ENCODE measurements around the gene ITGA1. TPM values are rescaled to one million over a fixed set of nuclear protein-coding genes. Genes with fewer than 3 reads are reported as not detected.
"Not testable (repeated sequence)": the region's sequence is repeated elsewhere in the genome, so short reads cannot be mapped to it uniquely, and the experiment has no call there.

ITGA1 gene
- total RNA-seq, 1 experiment from 2014 or later = 4.0 TPM

DNA sequence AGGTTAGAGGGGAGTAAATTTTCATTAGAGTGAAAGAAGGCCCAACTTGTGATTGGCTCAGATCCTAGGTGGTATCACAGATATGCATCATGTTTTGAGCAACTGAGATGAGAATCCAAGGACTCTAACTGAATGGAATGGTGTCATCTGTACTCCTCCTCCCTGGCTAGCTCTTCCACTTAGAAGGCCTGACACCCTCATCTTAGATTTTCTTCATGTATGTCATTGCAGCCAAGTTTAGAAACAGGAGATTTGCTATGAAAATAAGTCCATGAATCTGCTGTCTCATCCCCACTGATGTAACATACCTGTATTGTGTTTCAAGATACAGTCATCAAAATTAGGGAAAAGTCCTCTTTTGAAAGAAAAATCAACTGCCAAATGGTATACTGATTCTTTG is 54.4 kb downstream of the ITGA1 start:
- no peaks in the 10 kb centered on the region for H4K20me1 ChIP-seq (ENCODE audit: insufficient read depth)
- H3K36me3 ChIP-seq (ENCODE audit: low read depth) = no peaks in the 10 kb centered on the region
- H3K9me3 ChIP-seq (ENCODE audit: insufficient read depth, low read depth) = no peaks in the 10 kb centered on the region
- no peaks in the 10 kb centered on the region for H3K79me2 ChIP-seq (ENCODE audit: low read depth)
- no peak overlapping the region for H3K4me3 ChIP-seq
- H3K4me1 ChIP-seq (replicated peaks; ENCODE audit: insufficient read depth) = no peaks in the 10 kb centered on the region
- H3K27ac ChIP-seq = no peak overlapping the region
- H2AFZ ChIP-seq = no peak overlapping the region
- TF ChIP-seq, protein P1, sequence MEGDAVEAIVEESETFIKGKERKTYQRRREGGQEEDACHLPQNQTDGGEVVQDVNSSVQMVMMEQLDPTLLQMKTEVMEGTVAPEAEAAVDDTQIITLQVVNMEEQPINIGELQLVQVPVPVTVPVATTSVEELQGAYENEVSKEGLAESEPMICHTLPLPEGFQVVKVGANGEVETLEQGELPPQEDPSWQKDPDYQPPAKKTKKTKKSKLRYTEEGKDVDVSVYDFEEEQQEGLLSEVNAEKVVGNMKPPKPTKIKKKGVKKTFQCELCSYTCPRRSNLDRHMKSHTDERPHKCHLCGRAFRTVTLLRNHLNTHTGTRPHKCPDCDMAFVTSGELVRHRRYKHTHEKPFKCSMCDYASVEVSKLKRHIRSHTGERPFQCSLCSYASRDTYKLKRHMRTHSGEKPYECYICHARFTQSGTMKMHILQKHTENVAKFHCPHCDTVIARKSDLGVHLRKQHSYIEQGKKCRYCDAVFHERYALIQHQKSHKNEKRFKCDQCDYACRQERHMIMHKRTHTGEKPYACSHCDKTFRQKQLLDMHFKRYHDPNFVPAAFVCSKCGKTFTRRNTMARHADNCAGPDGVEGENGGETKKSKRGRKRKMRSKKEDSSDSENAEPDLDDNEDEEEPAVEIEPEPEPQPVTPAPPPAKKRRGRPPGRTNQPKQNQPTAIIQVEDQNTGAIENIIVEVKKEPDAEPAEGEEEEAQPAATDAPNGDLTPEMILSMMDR (conservative IDR thresholded peaks at IDR 0.05) = no peak
- TF ChIP-seq EZH2 (IDR thresholded peaks at IDR 0.05; ENCODE audit: low read depth) = no peak
- DNase-seq = no peak
- H3F3A ChIP-seq (ENCODE audit: insufficient read depth, low read depth) = no peaks in the 10 kb centered on the region
- ChIA-PET CTCF (no interaction called here), POLR2A (ENCODE audit: unreplicated experiment) (no interaction called here)
- no TSS peak for BruUV-seq (replicated peaks)
- H3K27me3 ChIP-seq (ENCODE audit: insufficient read depth, low read depth) = no peaks in the 10 kb centered on the region
- H3K9me2 ChIP-seq (ENCODE audit: insufficient read depth) = 0 out of 2 replicates have a peak, but pooled peaks cover 3% of the 10 kb centered on the region
- H3K4me2 ChIP-seq = no peak overlapping the region
- intact Hi-C loops (cut with micrococcal nuclease; ENCODE audit: unreplicated experiment) = no loop called here

DNA sequence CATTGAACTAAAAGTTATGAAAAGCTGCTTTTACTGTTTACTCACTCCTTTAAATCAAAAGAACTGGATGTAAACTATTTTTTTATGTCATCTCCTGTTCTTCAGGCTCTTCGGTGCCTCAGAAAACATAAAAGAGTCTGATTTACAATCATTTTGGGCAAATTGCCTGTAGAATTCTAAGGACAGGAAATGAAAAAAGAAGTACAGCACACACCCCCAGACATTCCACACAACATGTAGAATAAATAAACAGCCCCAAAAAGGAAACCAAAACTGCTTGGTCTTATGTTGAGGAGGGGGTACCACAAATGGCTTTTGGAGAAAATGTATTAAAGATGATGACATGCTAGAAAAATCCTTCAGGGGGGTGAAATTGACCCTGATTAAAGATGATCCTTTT is 57.2 kb downstream of the ITGA1 start:
- ChIA-PET CTCF (no interaction called here), POLR2A (ENCODE audit: unreplicated experiment) (no interaction called here)
- BruUV-seq (replicated peaks) = no TSS peak
- Histone ChIP-seq H3K4me2 (no peak overlapping the region), H3K27ac (no peak overlapping the region), H3K27me3 (ENCODE audit: insufficient read depth, low read depth) (no peaks in the 10 kb centered on the region), H4K20me1 (ENCODE audit: insufficient read depth) (no peaks in the 10 kb centered on the region), H3K4me1 (replicated peaks; ENCODE audit: insufficient read depth) (no peaks in the 10 kb centered on the region), H3F3A (ENCODE audit: insufficient read depth, low read depth) (no peaks in the 10 kb centered on the region), H3K9me2 (ENCODE audit: insufficient read depth) (no peaks in the 10 kb centered on the region), H3K36me3 (ENCODE audit: low read depth) (no peaks in the 10 kb centered on the region), H3K9me3 (ENCODE audit: insufficient read depth, low read depth) (no peaks in the 10 kb centered on the region), H2AFZ (no peak overlapping the region), H3K4me3 (no peak overlapping the region), H3K79me2 (ENCODE audit: low read depth) (no peaks in the 10 kb centered on the region)
- TF ChIP-seq EZH2 (IDR thresholded peaks at IDR 0.05; ENCODE audit: low read depth) = no peak
- TF ChIP-seq, protein P1 (conservative IDR thresholded peaks at IDR 0.05) = no peak
- no peak for DNase-seq
- intact Hi-C loops (cut with micrococcal nuclease; ENCODE audit: unreplicated experiment) = no loop called here

DNA sequence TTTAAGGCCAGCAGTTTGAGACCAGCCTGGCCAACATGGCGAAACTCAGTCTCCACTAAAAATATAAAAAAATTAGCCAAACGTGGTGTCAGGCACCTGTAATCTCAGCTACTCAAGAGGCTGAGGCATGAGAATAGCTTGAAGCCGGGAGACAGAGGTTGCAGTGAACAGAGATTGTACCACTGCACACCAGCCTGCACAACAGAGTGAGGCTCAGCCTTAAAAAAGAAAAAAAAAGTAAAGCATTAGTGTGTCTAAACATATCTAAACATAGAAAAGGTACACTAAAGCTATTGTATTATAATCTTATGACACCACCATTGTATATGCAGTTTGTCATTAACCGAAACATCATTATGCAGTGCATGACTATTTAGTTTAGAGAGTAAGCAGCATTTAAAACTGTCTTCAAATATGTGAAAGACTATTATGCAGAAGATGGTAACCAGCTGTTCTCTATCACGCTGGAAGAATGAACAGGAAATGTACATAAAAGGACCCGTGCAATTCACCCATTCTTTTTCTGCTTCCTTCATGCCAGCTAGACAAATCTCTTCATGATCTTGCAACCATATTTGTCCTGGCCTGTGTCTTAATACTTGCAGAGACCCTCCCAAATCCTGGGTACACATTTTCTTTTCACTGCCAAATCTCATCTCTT is 58.6 kb downstream of the ITGA1 start:
- no peak overlapping the region for H3K4me2 ChIP-seq

DNA sequence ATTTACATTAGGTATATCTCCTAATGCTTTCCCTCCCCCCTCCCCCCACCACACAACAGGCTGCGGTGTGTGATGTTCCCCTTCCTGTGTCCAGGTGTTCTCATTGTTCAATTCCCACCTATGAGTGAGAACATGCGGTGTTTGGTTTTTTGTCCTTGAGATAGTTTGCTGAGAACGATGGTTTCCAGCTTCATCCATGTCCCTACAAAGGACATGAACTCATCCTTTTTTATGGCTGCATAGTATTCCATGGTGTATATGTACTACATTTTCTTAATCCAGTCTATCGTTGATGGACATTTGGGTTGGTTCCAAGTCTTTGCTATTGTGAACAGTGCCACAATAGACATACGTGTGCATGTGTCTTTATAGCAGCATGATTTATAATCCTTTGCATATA is 61.0 kb downstream of the ITGA1 start:
- POLR2A ChIA-PET (ENCODE audit: unreplicated experiment) = interaction anchor here (0.7 kb wide), 2 partner anchors 53 to 54 kb away, joined by 4 to 10 read pairs; no protein-coding TSS in a partner anchor
- H3K79me2 ChIP-seq (ENCODE audit: low read depth) = not testable (repeated sequence)

More for the DNA sequence above, 58.6 kb downstream of the ITGA1 start:
- Histone ChIP-seq H3K79me2 (ENCODE audit: low read depth) (no peaks in the 10 kb centered on the region), H3K36me3 (ENCODE audit: low read depth) (no peaks in the 10 kb centered on the region), H2AFZ (no peak overlapping the region), H3K27me3 (ENCODE audit: insufficient read depth, low read depth) (no peaks in the 10 kb centered on the region), H3K9me2 (ENCODE audit: insufficient read depth) (no peaks in the 10 kb centered on the region), H4K20me1 (ENCODE audit: insufficient read depth) (no peaks in the 10 kb centered on the region), H3K4me3 (no peak overlapping the region), H3K27ac (no peak overlapping the region), H3F3A (ENCODE audit: insufficient read depth, low read depth) (no peaks in the 10 kb centered on the region), H3K9me3 (ENCODE audit: insufficient read depth, low read depth) (no peaks in the 10 kb centered on the region), H3K4me1 (replicated peaks; ENCODE audit: insufficient read depth) (no peaks in the 10 kb centered on the region)
- DNase-seq = no peak
- intact Hi-C loops (cut with micrococcal nuclease; ENCODE audit: unreplicated experiment) = no loop called here
- BruUV-seq (replicated peaks) = no TSS peak
- ChIA-PET POLR2A (ENCODE audit: unreplicated experiment) (no interaction called here), CTCF (no interaction called here)
- TF ChIP-seq, protein P1 (conservative IDR thresholded peaks at IDR 0.05) = no peak
- TF ChIP-seq EZH2 (IDR thresholded peaks at IDR 0.05; ENCODE audit: low read depth) = no peak

More for the DNA sequence above, 61.0 kb downstream of the ITGA1 start:
- CTCF ChIA-PET; H3K9me2 ChIP-seq (ENCODE audit: insufficient read depth); H3F3A ChIP-seq (ENCODE audit: insufficient read depth, low read depth); BruUV-seq (replicated peaks); H3K4me3 ChIP-seq; H3K27me3 ChIP-seq (ENCODE audit: insufficient read depth, low read depth); DNase-seq; intact Hi-C loops (cut with micrococcal nuclease; ENCODE audit: unreplicated experiment); H3K4me2 ChIP-seq; H3K36me3 ChIP-seq (ENCODE audit: low read depth); H2AFZ ChIP-seq; H4K20me1 ChIP-seq (ENCODE audit: insufficient read depth); H3K9me3 ChIP-seq (ENCODE audit: insufficient read depth, low read depth); H3K4me1 ChIP-seq (replicated peaks; ENCODE audit: insufficient read depth); H3K27ac ChIP-seq: not testable (repeated sequence)
